Lung (tissue), 12 donors: ENCODE data around the gene ACRBP. TPM values are rescaled to one million over a fixed set of nuclear protein-coding genes. Genes with fewer than 3 reads are reported as not detected.

Experiments
- ATAC-seq: fragments of 200-7000 bp; cut with Tn5 transposase; one replicate; pipeline ENCODE4 v1.9.1; 2020; ENCODE audit warnings: moderate number of reproducible peaks; ENCODE audit not compliant: insufficient read depth, low FRiP score
- DNase-seq, 3 donors: peaks; one replicate each; pipeline ENCODE4 v3.0.0-alpha.2; 2013 to 2017
- H3K27ac ChIP-seq, 2 donors: one replicate each; pipeline ENCODE4 v1.5.1; 2013; ENCODE audit warnings: mild to moderate bottlenecking in 2 of 2, moderate library complexity in 2 of 2, control low read depth in 1 of 2, inconsistent platforms in 1 of 2, low read depth in 1 of 2, low read length in 1 of 2
- H3K27me3 ChIP-seq, 3 donors: one replicate each; pipeline ENCODE4 v1.5.1; 2013; ENCODE audit warnings: low read length in 2 of 3; ENCODE audit not compliant: control insufficient read depth in 3 of 3, insufficient read depth in 3 of 3
- H3K36me3 ChIP-seq, 4 donors: one replicate each; pipeline ENCODE4 v1.5.1; 2013; ENCODE audit warnings: low read length in 4 of 4, mild to moderate bottlenecking in 1 of 4, moderate library complexity in 1 of 4; ENCODE audit not compliant: control insufficient read depth in 4 of 4, insufficient read depth in 4 of 4
- H3K4me1 ChIP-seq, 5 donors: one replicate each; pipeline ENCODE4 v1.5.1; 2013; ENCODE audit warnings: low read length in 5 of 5, mild to moderate bottlenecking in 2 of 5, moderate library complexity in 1 of 5; ENCODE audit not compliant: control insufficient read depth in 5 of 5, insufficient read depth in 5 of 5
- H3K4me3 ChIP-seq: one replicate; pipeline ENCODE4 v1.5.1; 2013; ENCODE audit warnings: mild to moderate bottlenecking, control low read depth, moderate library complexity
- H3K9ac ChIP-seq, 2 donors: one replicate each; pipeline ENCODE4 v1.5.1; 2013; ENCODE audit warnings: low read length in 2 of 2, control low read depth in 1 of 2; ENCODE audit not compliant: insufficient read depth in 1 of 2
- H3K9me3 ChIP-seq, 4 donors: one replicate each; pipeline ENCODE4 v1.5.1; 2013; ENCODE audit warnings: low read length in 3 of 4, mild to moderate bottlenecking in 1 of 4, moderate library complexity in 1 of 4; ENCODE audit not compliant: control insufficient read depth in 4 of 4, insufficient read depth in 3 of 4
- WGBS, 2 donors: extraction: QIAGEN DNeasy Blood & Tissue Kit; methylation state at CpG; one replicate each; pipeline ENCODE4 v1.1.7; 2013; 5-methylcytosine and 5-hydroxymethylcytosine counted together
- polyA plus RNA-seq, 2 donors: library from polyadenylated mRNA; stranded (reverse); fragments of 200-250 nt; gene quantifications; one replicate each; pipeline ENCODE4 v1.2.1, GENCODE V29; 2013
- total RNA-seq, 2 donors: library from RNA; depleted of rRNA in 1 of 2; stranded (reverse); fragments of >200 nt in 1 of 2; gene quantifications; one replicate each; pipeline ENCODE4 v1.2.1, GENCODE V29; 2014 to 2021
- TF ChIP-seq, protein P1 (sequence below): IDR thresholded peaks from 2 replicates; pipeline ENCODE4 v1.5.1; 2012; ENCODE audit warnings: mild to moderate bottlenecking; ENCODE audit errors: control extremely low read depth, extremely low read depth
- donor health status: control.
- donor health status: control.
- donor health status: Bipolar disorder and iron deficiency.
- donor health status: healthy.
- donor health status: DM: yes; HTN: yes; CAD: no.

The ACRBP gene
- total and polyA plus RNA-seq, 4 donors: 0.93 to 8.7 (median 3.8) TPM

- ATAC-seq: no peak
- Histone ChIP-seq H3K27ac (no peak overlapping the region), H3K4me1 (peaks cover 0 to 23% (median 0%) of the 10 kb centered on the region in 5 donors), H3K4me3 (no peak overlapping the region), H3K9ac (no peak overlapping the region), H3K27me3 (peaks cover 0 to 2% (median 0%) of the 10 kb centered on the region in 3 donors), H3K9me3 (no peaks in the 10 kb centered on the region), H3K36me3 (no peaks in the 10 kb centered on the region)
- 55 to 64% methylated on average over 5 of the region's 5 CpGs for WGBS, 2 donors
- no peak for DNase-seq
- TF ChIP-seq, protein P1, sequence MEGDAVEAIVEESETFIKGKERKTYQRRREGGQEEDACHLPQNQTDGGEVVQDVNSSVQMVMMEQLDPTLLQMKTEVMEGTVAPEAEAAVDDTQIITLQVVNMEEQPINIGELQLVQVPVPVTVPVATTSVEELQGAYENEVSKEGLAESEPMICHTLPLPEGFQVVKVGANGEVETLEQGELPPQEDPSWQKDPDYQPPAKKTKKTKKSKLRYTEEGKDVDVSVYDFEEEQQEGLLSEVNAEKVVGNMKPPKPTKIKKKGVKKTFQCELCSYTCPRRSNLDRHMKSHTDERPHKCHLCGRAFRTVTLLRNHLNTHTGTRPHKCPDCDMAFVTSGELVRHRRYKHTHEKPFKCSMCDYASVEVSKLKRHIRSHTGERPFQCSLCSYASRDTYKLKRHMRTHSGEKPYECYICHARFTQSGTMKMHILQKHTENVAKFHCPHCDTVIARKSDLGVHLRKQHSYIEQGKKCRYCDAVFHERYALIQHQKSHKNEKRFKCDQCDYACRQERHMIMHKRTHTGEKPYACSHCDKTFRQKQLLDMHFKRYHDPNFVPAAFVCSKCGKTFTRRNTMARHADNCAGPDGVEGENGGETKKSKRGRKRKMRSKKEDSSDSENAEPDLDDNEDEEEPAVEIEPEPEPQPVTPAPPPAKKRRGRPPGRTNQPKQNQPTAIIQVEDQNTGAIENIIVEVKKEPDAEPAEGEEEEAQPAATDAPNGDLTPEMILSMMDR: no peak
Observed at GRCh38 chr12:6635375-6635855, 11.8 kb downstream of the ACRBP start.

- peak in 1 of 3 donors; percentile 51 for DNase-seq
- H3K4me1 ChIP-seq: peaks cover 0 to 22% (median 0%) of the 10 kb centered on the region in 5 donors
- H3K36me3 ChIP-seq: no peaks in the 10 kb centered on the region
- 62 to 66% methylated on average over 21 of the region's 21 CpGs for WGBS, 2 donors
- TF ChIP-seq, protein P1: no peak
- no peak overlapping the region for H3K4me3 ChIP-seq
- H3K27ac ChIP-seq: peak overlapping the region in 1 of 2 donors; percentile 4
- no peaks in the 10 kb centered on the region for H3K9me3 ChIP-seq
- no peak for ATAC-seq
- peaks cover 0 to 2% (median 0%) of the 10 kb centered on the region in 3 donors for H3K27me3 ChIP-seq
- H3K9ac ChIP-seq: no peak overlapping the region
Observed at GRCh38 chr12:6632026-6632983, 14.9 kb downstream of the ACRBP start.

GRCh38 chr12:6631549-6631961 is 15.7 kb downstream of the ACRBP start:
- no peak overlapping the region for H3K9ac ChIP-seq
- TF ChIP-seq, protein P1: no peak
- 73 to 79% methylated on average over 3 of the region's 3 CpGs for WGBS, 2 donors

More at GRCh38 chr12:6631549-6631961, 15.7 kb downstream of the ACRBP start:
- Histone ChIP-seq H3K9me3 (no peaks in the 10 kb centered on the region), H3K27ac (peak overlapping the region in 1 of 2 donors; percentile 24), H3K36me3 (no peaks in the 10 kb centered on the region), H3K4me3 (no peak overlapping the region), H3K4me1 (peaks cover 0 to 22% (median 0%) of the 10 kb centered on the region in 5 donors), H3K27me3 (peaks cover 0 to 2% (median 0%) of the 10 kb centered on the region in 3 donors)
- DNase-seq (no peak), ATAC-seq (peak; percentile 5)
